HL-60/S4 treated with retinoic acid at 250 ng/mL for 4 days and 3 days (cell line): Measurements from ENCODE around the gene FAM110A.
"Not testable (repeated sequence)": the region's sequence is repeated elsewhere in the genome, so short reads cannot be mapped to it uniquely, and the experiment has no call there.

ENCODE experiments used
- in situ Hi-C: fragments of 300-500 bp; cut with MboI; formaldehyde crosslinking; loops from 2 replicates; pipeline ENCODE4 v1.7.0; 2022; ENCODE audit warnings: low sequenced_read_pairs

Gene FAM110A

GRCh38 chr20:822651-823573 lies 10.6 kb upstream of the FAM110A start:
- in situ Hi-C loops = loop anchor here (25.0 kb wide), 1 partner anchor 364 kb away; the partner anchor contains the start of gene TMEM74B

GRCh38 chr20:823574-823902 lies 10.0 kb upstream of the FAM110A start:
- in situ Hi-C loops = loop anchor here (25.0 kb wide), 1 partner anchor 364 kb away; the partner anchor contains the start of gene TMEM74B

- in situ Hi-C loops = loop anchor here (25.0 kb wide), 1 partner anchor 363 kb away; the partner anchor contains the start of gene TMEM74B
These were observed 9.0 kb upstream of the FAM110A start for GRCh38 chr20:824490-824889.

GRCh38 chr20:824916-825315 lies 8.6 kb upstream of the FAM110A start:
- in situ Hi-C loops = loop anchor here (25.0 kb wide), 1 partner anchor 362 kb away; the partner anchor contains the start of gene TMEM74B

- in situ Hi-C loops = no loop called here
These were observed 7.6 kb upstream of the FAM110A start for GRCh38 chr20:825710-826421.

GRCh38 chr20:826695-827323 lies 6.7 kb upstream of the FAM110A start:
- in situ Hi-C loops = no loop called here

- in situ Hi-C loops = not testable (repeated sequence)
These were observed 5.5 kb upstream of the FAM110A start for GRCh38 chr20:827981-828380.

GRCh38 chr20:828987-829386 lies 4.5 kb upstream of the FAM110A start:
- in situ Hi-C loops = no loop called here

- in situ Hi-C loops = no loop called here
These were observed 4.0 kb upstream of the FAM110A start for GRCh38 chr20:829551-829950.

GRCh38 chr20:830011-830521 lies 3.4 kb upstream of the FAM110A start:
- in situ Hi-C loops = no loop called here

- in situ Hi-C loops = no loop called here
These were observed 2.3 kb upstream of the FAM110A start for GRCh38 chr20:831251-831650.

GRCh38 chr20:831956-832355 lies 1.6 kb upstream of the FAM110A start:
- in situ Hi-C loops = no loop called here

- in situ Hi-C loops = no loop called here
These were observed 430 bp upstream of the FAM110A start for GRCh38 chr20:833121-833449.

GRCh38 chr20:834151-834746 lies 734 bp downstream of the FAM110A start:
- in situ Hi-C loops = no loop called here

GRCh38 chr20:835608-836045 lies 2.1 kb downstream of the FAM110A start:
- in situ Hi-C loops = no loop called here

GRCh38 chr20:836190-836589 lies 2.7 kb downstream of the FAM110A start:
- in situ Hi-C loops = no loop called here

GRCh38 chr20:839015-839414 lies 5.5 kb downstream of the FAM110A start:
- in situ Hi-C loops = no loop called here

GRCh38 chr20:839626-840025 lies 6.1 kb downstream of the FAM110A start:
- in situ Hi-C loops = no loop called here

GRCh38 chr20:840503-840857 lies 7.0 kb downstream of the FAM110A start:
- in situ Hi-C loops = no loop called here

- in situ Hi-C loops = no loop called here
These were observed 7.5 kb downstream of the FAM110A start for GRCh38 chr20:840858-841567.
